Epidermal melanocyte (primary cell): Measurements from ENCODE around the gene BMP6.

Experiments used
- DNase-seq: peaks from one replicate; pipeline ENCODE4 v3.0.0; 2011; ENCODE audit warnings: low spot score; ENCODE audit not compliant: insufficient read length

The BMP6 gene

DNA sequence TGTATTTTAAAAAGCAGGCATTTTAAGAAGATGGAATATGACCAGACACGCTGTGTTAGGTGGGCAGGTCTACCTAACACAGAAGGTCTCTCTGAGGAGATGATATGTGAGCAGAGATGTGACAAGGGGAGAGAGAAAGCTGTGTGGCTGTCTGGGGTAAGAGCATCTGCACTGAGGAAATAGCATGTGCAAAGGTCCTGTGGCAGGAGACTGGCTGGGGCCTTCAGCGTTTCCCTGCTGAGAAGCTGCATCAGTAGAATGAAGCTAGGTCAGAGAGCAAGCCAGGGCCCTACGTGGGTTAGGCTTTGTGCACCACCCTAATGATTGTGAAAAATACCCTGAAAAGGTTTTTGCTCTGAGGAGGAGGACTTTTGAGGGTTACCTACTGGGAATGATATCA is 97.7 kb downstream of the BMP6 start:
- DNase-seq: no peak

DNA sequence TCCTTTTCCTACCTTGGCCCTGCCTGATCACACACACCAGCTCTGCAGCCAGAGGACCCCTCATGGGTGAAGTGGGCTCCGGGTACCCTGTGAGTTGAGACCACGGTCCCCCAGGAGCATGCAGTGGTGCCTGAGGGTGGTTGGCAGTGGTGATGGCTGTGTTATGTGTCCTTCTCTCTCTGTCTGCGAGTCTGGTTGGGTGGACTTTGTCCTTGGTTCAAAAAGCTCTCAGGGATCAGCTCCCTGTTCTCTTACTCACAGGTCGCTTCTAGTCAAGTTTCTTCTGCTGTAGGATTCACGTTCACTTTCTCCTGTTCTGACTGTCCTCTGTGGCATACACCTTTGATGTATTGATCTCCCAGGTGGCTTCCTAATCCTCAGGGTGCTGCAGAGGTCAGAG is 100.1 kb downstream of the BMP6 start:
- DNase-seq: no peak

DNA sequence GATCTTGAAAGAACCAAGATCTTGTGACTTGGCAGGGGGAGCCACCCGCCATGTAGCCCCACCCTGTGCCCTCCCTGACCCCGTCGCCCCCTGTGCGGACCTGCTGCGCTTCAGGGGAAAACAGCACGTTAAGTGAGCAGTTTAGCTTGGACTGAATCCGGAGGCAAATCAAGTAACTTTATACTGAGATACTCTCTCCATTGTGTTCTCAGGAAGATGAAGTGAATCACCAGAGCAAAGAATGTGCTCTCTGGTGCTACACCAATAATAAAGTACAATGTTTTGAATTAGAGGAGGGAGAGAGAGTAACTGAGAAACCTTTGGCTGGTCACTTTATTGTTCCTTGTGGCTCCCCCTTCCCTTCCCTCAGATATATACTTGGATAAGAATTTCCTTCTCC is 101.2 kb downstream of the BMP6 start:
- DNase-seq: no peak

DNA sequence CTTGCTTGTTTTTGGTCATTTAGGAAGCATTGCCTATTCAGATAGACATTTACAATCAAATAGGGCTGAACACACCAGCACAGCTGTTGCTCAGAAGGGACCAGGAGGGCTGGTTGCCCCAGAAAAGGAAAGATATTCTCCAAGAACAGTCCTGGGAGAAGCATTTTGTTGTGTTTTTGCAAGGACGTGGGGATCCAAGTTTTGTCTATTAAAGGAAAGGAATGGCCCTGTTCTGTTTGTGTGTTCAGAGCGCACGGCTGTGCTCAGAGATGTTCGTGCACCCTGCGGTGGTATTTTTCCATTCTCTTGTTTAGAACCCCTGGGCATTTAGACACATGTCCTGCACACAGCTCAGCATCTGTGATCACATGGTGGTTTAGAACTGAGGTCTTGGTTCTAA is 102.2 kb downstream of the BMP6 start:
- DNase-seq: no peak

DNA sequence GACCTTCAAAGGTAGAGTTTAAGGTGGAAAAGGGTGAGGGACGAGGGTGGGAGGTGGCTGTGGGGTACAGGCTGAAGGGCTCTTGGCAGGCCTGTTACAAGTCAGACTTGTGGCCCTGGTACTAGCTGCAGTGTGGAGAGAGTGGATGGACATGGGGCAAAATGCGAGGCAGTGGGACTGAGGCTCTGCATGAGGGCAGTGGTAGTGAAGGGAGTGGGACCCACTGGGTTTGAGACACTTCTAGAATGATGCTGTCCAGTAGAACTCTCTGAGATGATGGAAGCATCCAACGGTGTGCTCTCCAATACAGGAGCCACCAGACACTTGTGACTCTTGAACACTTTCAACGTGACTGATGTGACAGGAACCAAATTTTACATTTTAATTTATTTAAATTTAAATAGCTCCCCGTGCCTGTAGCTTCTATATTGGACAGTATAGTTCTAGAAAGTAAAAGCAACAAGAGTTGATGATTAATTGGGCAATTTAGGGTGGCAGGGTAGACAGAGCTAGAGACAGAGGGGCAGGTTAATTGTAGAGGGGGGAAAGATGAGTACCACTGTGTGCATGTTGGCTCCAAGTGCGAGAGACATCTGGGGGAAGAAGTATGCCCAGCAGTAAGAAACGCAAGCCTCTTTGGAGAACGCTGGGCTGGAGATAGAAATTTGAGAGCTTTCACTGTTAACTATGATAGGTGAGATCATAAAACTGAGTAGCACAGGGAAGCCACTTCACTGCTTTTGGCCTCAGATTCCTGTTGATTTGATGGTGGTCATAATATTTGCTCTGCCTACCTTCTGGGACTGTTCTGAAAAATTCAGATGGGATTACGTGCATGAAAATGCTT is 107.2 kb downstream of the BMP6 start:
- DNase-seq: no peak

DNA sequence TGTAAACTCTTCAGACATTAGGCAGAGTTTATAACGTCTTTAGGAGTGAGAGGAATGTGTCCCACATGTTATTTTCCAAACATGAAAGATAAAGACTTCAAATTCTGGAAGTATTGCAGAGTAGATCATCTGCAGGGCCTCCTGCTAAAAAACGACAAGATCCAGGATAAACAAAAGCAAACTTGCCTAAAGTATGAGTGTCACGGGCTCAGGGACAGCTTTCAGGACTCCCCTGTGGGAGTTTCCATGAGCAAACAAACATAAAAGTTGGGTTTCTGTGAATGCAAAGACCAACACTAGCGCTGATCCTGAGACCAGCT is 107.8 kb downstream of the BMP6 start:
- no peak for DNase-seq

DNA sequence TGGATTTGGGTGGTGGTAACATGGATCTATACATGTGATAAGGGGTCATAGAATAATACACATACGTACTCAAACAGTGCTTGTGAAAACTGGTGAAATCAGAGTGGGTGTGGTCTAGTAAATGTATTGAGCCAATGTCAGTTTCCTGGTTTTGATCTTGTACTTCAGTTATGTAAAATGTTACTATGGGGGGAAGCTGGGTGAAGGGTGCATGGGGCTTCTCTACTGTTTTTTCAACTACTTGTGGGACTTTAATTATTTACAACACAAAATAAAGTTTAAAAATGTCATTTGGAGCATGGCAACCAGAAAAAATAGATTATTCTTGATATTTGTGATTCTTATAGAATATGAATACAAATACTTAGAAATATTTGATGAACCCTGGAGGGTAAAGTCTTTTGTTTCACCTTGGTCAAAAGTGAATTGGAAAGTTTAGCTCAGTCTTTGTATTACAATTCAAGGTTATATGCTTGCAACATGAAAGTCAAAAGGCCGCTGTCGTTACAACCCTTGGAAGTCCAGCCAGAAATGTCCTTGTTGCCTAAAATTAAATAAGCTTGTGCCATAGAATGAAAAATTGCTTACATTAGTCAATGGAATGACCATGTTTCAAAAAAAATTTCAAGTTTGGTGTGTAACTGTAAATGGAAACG is 110.6 kb downstream of the BMP6 start:
- DNase-seq: no peak

DNA sequence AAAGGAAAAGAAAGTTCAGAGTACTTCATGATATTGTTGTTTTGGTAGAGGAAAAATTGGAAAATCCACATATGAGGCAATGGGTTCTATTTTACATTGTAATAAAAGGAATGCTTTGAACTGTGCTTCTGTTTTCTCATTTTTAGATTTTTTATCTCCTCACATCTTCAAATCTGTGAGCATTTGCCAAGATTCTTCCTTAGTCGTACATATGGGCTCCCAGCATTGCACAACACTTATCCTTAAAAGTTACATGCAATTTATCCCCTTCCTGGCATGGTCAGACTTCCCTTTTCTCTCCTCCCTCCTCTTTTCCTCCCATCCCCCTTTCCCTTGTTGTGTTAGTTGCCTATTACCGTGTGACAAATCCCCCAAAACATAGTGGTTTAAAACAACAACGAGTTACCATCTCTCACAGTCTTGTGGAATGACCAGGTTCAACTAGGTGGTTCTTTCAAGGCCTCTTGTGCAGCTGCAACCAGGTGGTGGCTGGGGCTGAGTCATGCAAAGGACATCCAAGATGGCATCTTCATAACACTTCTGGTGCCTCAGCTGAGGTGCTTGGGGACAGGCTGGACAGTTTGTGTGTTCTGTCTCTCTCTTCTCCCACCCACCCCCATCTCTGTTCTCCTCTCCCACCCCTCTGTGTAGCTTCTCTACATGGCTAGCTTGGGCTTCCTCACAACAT is 116.0 kb downstream of the BMP6 start:
- DNase-seq: no peak

- DNase-seq: no peak
These were observed 121.3 kb downstream of the BMP6 start for GRCh38 chr6:7846966-7847818.

GRCh38 chr6:7848229-7848628 is 122.3 kb downstream of the BMP6 start:
- DNase-seq: no peak

DNA sequence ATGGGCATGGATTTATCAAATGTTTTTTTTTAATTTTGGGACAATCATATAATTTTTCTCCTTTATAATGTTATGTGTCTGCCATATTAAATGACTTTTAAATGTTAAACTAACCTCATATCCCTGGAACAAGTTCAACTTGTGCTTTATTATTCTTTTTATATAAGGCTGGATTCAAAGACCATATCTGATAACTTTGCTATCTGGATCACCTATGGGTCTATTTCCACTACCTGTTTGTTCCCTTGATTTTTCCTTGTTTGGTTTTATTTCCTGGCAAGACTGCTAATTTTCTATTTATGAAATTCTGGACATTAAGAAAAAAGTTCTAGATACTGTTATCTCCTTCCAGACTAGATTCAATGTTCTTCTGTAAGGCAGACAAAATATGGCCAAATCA is 125.9 kb downstream of the BMP6 start:
- no peak for DNase-seq

DNA sequence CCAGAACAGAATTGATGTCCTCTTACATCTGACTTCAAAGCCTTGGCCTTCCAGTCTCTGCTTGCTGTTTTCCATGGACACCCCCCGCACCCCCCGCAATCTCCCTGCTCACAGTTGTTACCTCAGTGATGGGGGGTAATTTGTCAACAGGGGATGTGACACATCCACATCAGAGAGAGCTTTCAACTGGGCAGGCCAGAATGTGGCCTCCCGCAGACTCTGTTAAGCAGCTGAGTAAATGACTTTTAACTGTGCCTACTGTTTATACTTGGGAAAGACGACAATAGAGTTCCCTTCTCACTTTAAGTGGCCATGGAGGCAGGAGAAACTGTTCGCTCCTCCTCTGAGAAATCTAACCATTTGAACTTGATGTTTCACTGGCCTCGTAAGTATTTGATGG is 133.7 kb downstream of the BMP6 start:
- DNase-seq: no peak

DNA sequence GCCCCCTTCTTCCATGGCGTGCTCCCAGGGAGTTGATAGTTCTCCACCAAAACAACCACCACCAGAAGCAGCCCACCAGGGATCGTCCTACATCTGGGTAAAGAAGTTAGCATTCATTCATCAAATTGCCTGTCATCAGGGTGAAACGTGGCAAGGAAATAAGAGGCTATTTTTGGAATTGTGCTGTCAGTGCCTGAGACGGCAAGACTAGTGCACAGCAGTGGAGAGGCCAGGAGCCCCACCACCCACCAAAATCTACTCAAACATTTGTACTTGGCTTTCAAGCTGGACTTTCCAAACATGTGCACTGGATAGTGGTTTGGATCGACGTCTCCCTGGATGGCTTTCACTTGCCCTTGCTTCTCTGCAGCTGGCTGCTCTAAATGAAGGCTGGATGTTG is 139.9 kb downstream of the BMP6 start:
- DNase-seq: no peak

- DNase-seq: no peak
These were observed 140.6 kb downstream of the BMP6 start for GRCh38 chr6:7866526-7866925.

DNA sequence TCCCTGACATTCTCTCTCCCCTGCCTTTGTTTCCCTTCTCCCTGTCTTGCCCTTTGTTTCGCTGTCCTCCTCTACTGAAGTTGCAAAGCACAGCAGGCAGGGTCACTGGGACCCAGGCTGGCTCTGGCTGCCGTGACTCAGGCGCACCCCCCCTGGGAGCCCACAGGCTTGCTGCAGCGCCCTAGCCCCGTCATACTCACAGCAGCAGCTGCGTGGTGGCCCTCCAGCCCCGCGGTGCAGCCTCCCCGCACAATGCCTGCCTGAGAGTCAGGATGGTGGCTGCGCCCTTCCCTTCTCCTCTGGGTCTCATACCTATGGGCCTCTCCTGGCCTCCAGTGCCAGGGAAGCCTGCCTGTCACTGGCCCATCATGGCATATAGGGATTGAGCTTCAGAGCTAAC is 143.0 kb downstream of the BMP6 start:
- DNase-seq: no peak

DNA sequence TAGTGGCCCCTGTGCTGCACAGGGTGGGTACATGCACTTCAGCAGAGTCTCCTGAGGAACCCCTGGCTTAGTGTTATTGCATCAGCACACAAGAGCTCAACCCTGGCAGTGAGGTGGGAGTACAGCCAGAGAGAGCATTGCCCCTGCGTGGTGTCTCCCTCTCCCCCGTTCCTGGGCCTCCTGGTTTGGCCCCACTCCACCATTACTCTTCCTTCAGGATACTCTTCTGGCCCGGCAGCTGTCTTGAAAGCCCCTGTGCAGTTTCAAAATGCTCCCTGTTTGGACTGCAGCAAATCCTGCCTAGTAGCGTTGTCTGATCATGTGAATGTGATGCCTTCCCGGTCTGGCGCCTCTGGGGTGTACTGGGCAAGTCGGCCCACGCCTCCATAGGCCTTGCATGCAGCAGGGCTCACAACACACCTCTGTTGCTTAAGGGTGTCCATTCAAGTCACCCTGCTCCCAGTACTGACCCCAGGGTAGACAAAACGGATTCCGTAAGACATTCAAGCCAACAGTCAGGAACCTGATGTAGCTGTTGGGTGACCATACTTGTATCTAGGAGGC is 152.6 kb downstream of the BMP6 start:
- no peak for DNase-seq

- no peak for DNase-seq
These were observed 153.1 kb downstream of the BMP6 start for GRCh38 chr6:7879043-7879442.

- DNase-seq: no peak
These were observed 153.7 kb downstream of the BMP6 start for GRCh38 chr6:7879579-7879978.

GRCh38 chr6:7879980-7880717 is 154.2 kb downstream of the BMP6 start:
- DNase-seq: no peak

DNA sequence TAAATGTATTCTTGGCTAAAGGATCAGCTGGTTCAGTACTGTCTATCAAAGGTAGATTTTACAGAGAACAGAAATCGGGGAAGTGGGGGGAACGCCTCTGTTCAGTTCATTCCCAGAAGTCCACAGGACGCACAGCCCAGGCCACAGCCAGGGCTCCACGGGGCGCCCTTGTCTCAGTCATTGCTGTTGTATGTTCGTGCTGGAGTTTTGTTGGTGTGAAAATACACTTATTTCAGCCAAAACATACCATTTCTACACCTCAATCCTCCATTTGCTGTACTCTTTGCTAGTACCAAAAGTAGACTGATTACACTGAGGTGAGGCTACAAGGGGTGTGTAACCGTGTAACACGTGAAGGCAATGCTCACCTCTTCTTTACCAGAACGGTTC is 154.8 kb downstream of the BMP6 start:
- DNase-seq: no peak
